Measurements from ENCODE around the gene PTPRD.
"Not testable (repeated sequence)": the region's sequence is repeated elsewhere in the genome, so short reads cannot be mapped to it uniquely, and the experiment has no call there.

PTPRD gene

GRCh38 chr9:9078301-9078700, 1534.5 kb downstream of the PTPRD start:
- DNase-seq (ENCODE audit: low read depth in 2 of 2, low spot score in 1 of 2), result no peak

GRCh38 chr9:9061627-9062026, 1551.2 kb downstream of the PTPRD start:
- no peak for DNase-seq (ENCODE audit: low read depth in 2 of 2, low spot score in 1 of 2)

DNA sequence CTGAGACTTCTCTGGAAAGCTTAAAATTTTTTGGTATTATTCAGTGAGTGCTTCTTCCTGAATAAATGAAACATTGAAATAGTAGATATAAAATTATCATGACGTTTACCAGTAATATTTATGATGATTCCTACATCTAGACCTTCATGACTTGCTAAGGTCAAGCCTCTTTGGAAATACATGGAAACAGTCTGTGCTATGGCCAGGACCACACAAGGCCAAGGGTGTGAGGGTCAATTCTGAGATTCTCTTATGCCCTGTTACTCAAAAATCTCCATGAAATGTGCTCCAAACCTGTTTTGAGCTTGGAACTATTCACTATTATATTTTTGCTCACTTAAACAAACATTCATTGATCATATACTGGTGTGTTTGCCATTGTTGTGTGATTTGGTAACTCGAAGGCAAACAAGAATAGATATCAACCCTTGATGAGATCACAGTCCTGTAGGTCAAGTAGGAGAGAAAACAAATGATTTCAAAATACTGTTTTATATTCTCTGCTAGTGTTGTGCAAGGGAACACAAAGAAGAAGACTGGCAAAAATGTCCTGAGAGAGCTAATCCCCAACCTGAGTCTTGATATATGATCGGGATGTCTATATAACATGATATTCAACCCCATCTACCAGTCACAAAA, 1558.3 kb downstream of the PTPRD start:
- DNase-seq (ENCODE audit: low read depth in 2 of 2, low spot score in 1 of 2), result no peak

GRCh38 chr9:9045572-9045971, 1567.2 kb downstream of the PTPRD start:
- DNase-seq (ENCODE audit: low read depth in 2 of 2, low spot score in 1 of 2), result no peak

- DNase-seq (ENCODE audit: low read depth in 2 of 2, low spot score in 1 of 2), result no peak
Measured at GRCh38 chr9:9045072-9045471, 1567.7 kb downstream of the PTPRD start.

- not testable (repeated sequence) for DNase-seq (ENCODE audit: low read depth in 2 of 2, low spot score in 1 of 2)
Measured at GRCh38 chr9:9043788-9044187, 1569.0 kb downstream of the PTPRD start.

GRCh38 chr9:9041756-9042155, 1571.0 kb downstream of the PTPRD start:
- DNase-seq (ENCODE audit: low read depth in 2 of 2, low spot score in 1 of 2), result no peak

DNA sequence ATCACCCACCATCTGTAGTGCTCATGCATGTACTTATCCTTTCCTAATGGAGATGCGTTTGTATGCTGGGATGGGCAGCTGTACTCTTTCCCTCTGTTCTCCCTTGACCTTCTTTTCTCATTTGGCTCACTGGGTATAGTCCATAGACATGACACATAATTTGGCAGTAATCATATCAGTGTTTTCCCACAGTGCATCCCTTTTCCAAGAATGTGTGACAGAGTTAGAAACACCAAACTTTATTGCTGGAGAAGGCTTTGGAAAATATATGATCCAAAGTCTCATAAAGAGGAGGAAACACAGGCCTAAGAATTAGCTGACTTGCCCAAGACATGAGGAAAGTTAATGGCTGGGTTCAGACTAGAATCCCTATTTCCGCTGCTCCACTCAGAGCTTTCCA, 1579.8 kb downstream of the PTPRD start:
- no peak for DNase-seq (ENCODE audit: low read depth in 2 of 2, low spot score in 1 of 2)

- no peak for DNase-seq (ENCODE audit: low read depth in 2 of 2, low spot score in 1 of 2)
Measured at GRCh38 chr9:9016597-9016996, 1596.2 kb downstream of the PTPRD start.

DNA sequence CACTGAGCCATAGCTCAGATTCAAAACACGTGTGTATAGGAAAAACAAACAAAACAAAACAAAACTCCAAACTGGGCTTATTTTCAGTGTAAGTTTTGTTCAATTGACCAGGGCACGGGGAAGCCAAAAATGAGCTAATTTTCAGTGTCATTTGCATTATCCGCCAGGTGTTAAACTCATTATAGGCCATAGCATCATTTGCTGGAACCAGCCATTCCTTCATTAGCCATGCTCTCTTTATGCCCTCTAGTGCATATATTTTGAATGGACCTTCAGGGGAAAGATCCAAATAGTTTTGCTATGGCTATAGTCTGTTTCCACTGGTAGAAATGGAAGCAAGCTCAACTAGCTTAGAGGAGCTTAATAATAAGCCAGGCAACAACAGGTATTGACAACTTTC, 1608.0 kb downstream of the PTPRD start:
- DNase-seq (ENCODE audit: low read depth in 2 of 2, low spot score in 1 of 2), result no peak

GRCh38 chr9:9002826-9003583, 1609.8 kb downstream of the PTPRD start:
- DNase-seq (ENCODE audit: low read depth in 2 of 2, low spot score in 1 of 2), result no peak

- no peak for DNase-seq (ENCODE audit: low read depth in 2 of 2, low spot score in 1 of 2)
Measured at GRCh38 chr9:8980496-8981013, 1632.2 kb downstream of the PTPRD start.

- DNase-seq (ENCODE audit: low read depth in 2 of 2, low spot score in 1 of 2), result no peak
Measured at GRCh38 chr9:8978334-8978733, 1634.5 kb downstream of the PTPRD start.

GRCh38 chr9:8968350-8968749, 1644.5 kb downstream of the PTPRD start:
- DNase-seq (ENCODE audit: low read depth in 2 of 2, low spot score in 1 of 2), result not testable (repeated sequence)

- DNase-seq (ENCODE audit: low read depth in 2 of 2, low spot score in 1 of 2), result no peak
Measured at GRCh38 chr9:8963885-8964284, 1648.9 kb downstream of the PTPRD start.

GRCh38 chr9:8962084-8962483, 1650.7 kb downstream of the PTPRD start:
- DNase-seq (ENCODE audit: low read depth in 2 of 2, low spot score in 1 of 2), result no peak

DNA sequence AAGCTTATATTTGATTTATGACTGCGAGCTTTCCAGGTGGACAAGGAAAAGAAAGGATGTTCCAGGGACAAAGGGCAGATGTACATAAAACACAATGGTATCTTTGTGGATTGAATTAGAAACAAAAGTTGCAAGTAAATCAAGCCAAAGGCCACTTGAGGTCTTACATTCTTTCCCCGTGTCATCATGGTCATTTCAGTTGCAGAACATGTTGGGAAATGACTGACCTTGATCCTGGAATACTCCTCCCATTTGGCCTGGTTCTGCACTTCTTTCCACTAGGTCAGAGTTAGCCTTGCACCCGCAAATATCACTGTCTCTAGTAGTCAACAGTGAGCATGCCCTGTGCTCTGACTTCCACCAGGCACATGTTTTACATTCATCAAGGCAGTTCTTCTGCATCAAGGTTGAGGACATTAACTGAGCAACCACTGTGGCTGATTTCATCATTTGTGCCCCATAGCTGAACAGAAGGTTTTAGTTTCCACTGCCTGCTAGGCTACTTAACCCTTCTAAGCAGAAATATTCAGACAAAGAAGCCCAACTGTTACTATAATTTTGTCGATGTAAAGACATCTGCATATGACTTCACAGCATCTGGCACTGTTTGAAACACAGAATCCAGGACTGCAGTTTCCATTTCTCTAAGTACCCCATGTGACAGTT, 1651.5 kb downstream of the PTPRD start:
- DNase-seq (ENCODE audit: low read depth in 2 of 2, low spot score in 1 of 2), result no peak

- no peak for DNase-seq (ENCODE audit: low read depth in 2 of 2, low spot score in 1 of 2)
Measured at GRCh38 chr9:8960254-8960653, 1652.5 kb downstream of the PTPRD start.

- no peak for DNase-seq (ENCODE audit: low read depth in 2 of 2, low spot score in 1 of 2)
Measured at GRCh38 chr9:8958358-8958757, 1654.4 kb downstream of the PTPRD start.

GRCh38 chr9:8955315-8955714, 1657.5 kb downstream of the PTPRD start:
- DNase-seq (ENCODE audit: low read depth in 2 of 2, low spot score in 1 of 2), result no peak

GRCh38 chr9:8946461-8946860, 1666.3 kb downstream of the PTPRD start:
- DNase-seq (ENCODE audit: low read depth in 2 of 2, low spot score in 1 of 2), result no peak

DNA sequence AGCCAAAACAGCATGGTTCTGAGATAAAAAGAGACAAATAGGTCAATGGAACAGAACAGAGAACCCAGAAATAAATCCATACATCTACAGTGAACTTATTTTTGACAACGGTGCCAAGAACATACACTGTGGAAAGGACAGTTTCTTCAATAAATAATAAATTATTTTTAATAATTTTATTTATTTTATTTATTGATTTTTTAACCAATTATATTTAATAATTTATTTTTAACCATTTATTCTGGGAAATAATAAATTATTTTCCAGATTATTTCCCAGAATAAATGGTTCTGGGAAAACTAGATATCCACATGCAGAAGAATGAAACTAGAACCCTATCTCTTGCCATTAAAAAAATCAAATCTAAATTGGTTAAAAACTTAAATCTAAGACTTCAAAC, 1669.4 kb downstream of the PTPRD start:
- DNase-seq (ENCODE audit: low read depth in 2 of 2, low spot score in 1 of 2), result no peak

Data from stimulated activated CD8-positive, alpha-beta memory T cell treated with anti-CD3 and anti-CD28 coated beads, Interleukin-4, amount 100 ng/mL, for 1 hour (primary cell).